ENCODE results near the gene PIEZO2. TPM values are rescaled to one million over a fixed set of nuclear protein-coding genes. Genes with fewer than 3 reads are reported as not detected.

Gene PIEZO2
- total and polyA plus RNA-seq, 8 donors = 0.38 to 11.1 (median 3.0) TPM

- FAIRE-seq (peak; percentile 9), ATAC-seq (peak in 3 of 4 donors; percentile 25 to 64 (median 59)), DNase-seq (no peak)
- H3K36me3 ChIP-seq = no peaks in the 10 kb centered on the region
- TF ChIP-seq CTCF (IDR thresholded peaks at IDR 0.05) = peak in 1 of 4 donors; percentile 27
- H3K9me3 ChIP-seq = no peaks in the 10 kb centered on the region
- WGBS, 2 donors = 4 to 6% methylated on average over 2 of the region's 2 CpGs
- H3K27ac ChIP-seq = no peak overlapping the region
- no peaks in the 10 kb centered on the region for H3K4me1 ChIP-seq
- no peak overlapping the region for H3K4me3 ChIP-seq
- H3K27me3 ChIP-seq = peaks cover 0 to 3% (median under 1%) of the 10 kb centered on the region in 4 donors
- intact Hi-C loops (cut with DNase I) = loop anchor here in 1 of 3 donors (5.0 to 10.0 kb wide), 3 partner anchors 302 to 592 kb away; no protein-coding TSS in a partner anchor
These were observed 5.1 kb upstream of the PIEZO2 start for GRCh38 chr18:11154368-11154989.

GRCh38 chr18:11153097-11153496 is 3.7 kb upstream of the PIEZO2 start:
- 54 to 66% methylated on average over 2 of the region's 2 CpGs for WGBS, 2 donors
- intact Hi-C loops (cut with DNase I) = loop anchor here in 1 of 3 donors (5.0 to 10.0 kb wide), 3 partner anchors 301 to 591 kb away; no protein-coding TSS in a partner anchor
- Histone ChIP-seq H3K9me3 (no peaks in the 10 kb centered on the region), H3K4me3 (no peak overlapping the region), H3K36me3 (no peaks in the 10 kb centered on the region), H3K27me3 (peaks cover 0 to 17% (median 3%) of the 10 kb centered on the region in 4 donors), H3K4me1 (peaks cover 0 to 7% (median 0%) of the 10 kb centered on the region in 3 donors), H3K27ac (no peak overlapping the region)
- DNase-seq (no peak), FAIRE-seq (no peak), ATAC-seq (no peak)
- TF ChIP-seq CTCF (IDR thresholded peaks at IDR 0.05) = no peak

GRCh38 chr18:11150271-11150615 is 874 bp upstream of the PIEZO2 start:
- Histone ChIP-seq H3K36me3 (no peaks in the 10 kb centered on the region), H3K9me3 (no peaks in the 10 kb centered on the region), H3K27me3 (peaks cover 0 to 17% (median 3%) of the 10 kb centered on the region in 4 donors), H3K27ac (no peak overlapping the region), H3K4me1 (peaks cover 0 to 7% (median 0%) of the 10 kb centered on the region in 3 donors), H3K4me3 (no peak overlapping the region)
- FAIRE-seq (no peak), ATAC-seq (no peak), DNase-seq (no peak)
- intact Hi-C loops (cut with DNase I) = loop anchor here in 1 of 3 donors (5.0 to 10.0 kb wide), 3 partner anchors 298 to 588 kb away; no protein-coding TSS in a partner anchor
- TF ChIP-seq CTCF (IDR thresholded peaks at IDR 0.05) = no peak
- whole genome bisulfite sequencing, 2 donors = 30 to 38% methylated on average over 5 of the region's 5 CpGs

GRCh38 chr18:11148680-11149440 is 509 bp downstream of the PIEZO2 start:
- H3K36me3 ChIP-seq = no peaks in the 10 kb centered on the region
- no peak overlapping the region for H3K27ac ChIP-seq
- DNase-seq (peak in 2 of 6 donors; percentile 61 to 68), ATAC-seq (no peak), FAIRE-seq (no peak)
- H3K4me1 ChIP-seq = peaks cover 0 to 7% (median 0%) of the 10 kb centered on the region in 3 donors
- WGBS, 2 donors = 1 to 2% methylated on average over 78 to 86 of the region's 86 CpGs
- H3K9me3 ChIP-seq = no peaks in the 10 kb centered on the region
- intact Hi-C loops (cut with DNase I) = no loop called here
- no peak for TF ChIP-seq CTCF (IDR thresholded peaks at IDR 0.05)
- peaks cover 0 to 17% (median 5%) of the 10 kb centered on the region in 4 donors for H3K27me3 ChIP-seq
- peak overlapping the region in 3 of 4 donors; percentile 15 to 45 (median 36) for H3K4me3 ChIP-seq
